Activated naive CD8-positive, alpha-beta T cell treated with anti-CD3 and anti-CD28 coated beads, Interleukin-2, amount 50 U/mL, for 24 hours (primary cell): ENCODE results near the gene ASTE1.

Experiments
- ATAC-seq: fragments of 150-1000 bp; cut with Tn5 transposase; one replicate; pipeline ENCODE4 v1.10.0; 2021
- DNase-seq: peaks from one replicate; pipeline ENCODE4 v3.0.0; 2021
- H3K27ac Mint-ChIP-seq: one replicate; pipeline ENCODE4 v1.8.0; 2021; ENCODE audit warnings: mild to moderate bottlenecking, mixed read lengths
- H3K27me3 Mint-ChIP-seq: one replicate; pipeline ENCODE4 v1.8.0; 2021; ENCODE audit warnings: mixed read lengths
- H3K36me3 Mint-ChIP-seq: one replicate; pipeline ENCODE4 v1.8.0; 2021; ENCODE audit warnings: low read depth, mixed read lengths
- H3K4me1 Mint-ChIP-seq: one replicate; pipeline ENCODE4 v1.8.0; 2021; ENCODE audit warnings: mixed read lengths
- H3K4me3 Mint-ChIP-seq: one replicate; pipeline ENCODE4 v1.8.0; 2021; ENCODE audit warnings: mild to moderate bottlenecking, moderate library complexity, mixed read lengths
- H3K9me3 Mint-ChIP-seq: one replicate; pipeline ENCODE4 v1.8.0; 2021; ENCODE audit warnings: mixed read lengths

The ASTE1 gene

GRCh38 chr3:131036200-131036816 lies 9.7 kb upstream of the ASTE1 start:
- Mint-ChIP-seq H3K4me3 (no peak overlapping the region), H3K9me3 (no peaks in the 10 kb centered on the region), H3K36me3 (no peaks in the 10 kb centered on the region), H3K27me3 (no peaks in the 10 kb centered on the region), H3K27ac (no peak overlapping the region), H3K4me1 (peaks cover 1% of the 10 kb centered on the region)
- DNase-seq = no peak
- ATAC-seq = no peak

- H3K4me3 Mint-ChIP-seq = no peak overlapping the region
- no peaks in the 10 kb centered on the region for H3K27me3 Mint-ChIP-seq
- no peak overlapping the region for H3K27ac Mint-ChIP-seq
- DNase-seq = no peak
- H3K9me3 Mint-ChIP-seq = no peaks in the 10 kb centered on the region
- H3K4me1 Mint-ChIP-seq = no peaks in the 10 kb centered on the region
- no peaks in the 10 kb centered on the region for H3K36me3 Mint-ChIP-seq
- no peak for ATAC-seq
These were observed 7.0 kb upstream of the ASTE1 start for GRCh38 chr3:131033480-131034080.

GRCh38 chr3:131031660-131032059 lies 5.0 kb upstream of the ASTE1 start:
- DNase-seq (no peak), ATAC-seq (no peak)
- H3K36me3 Mint-ChIP-seq = no peaks in the 10 kb centered on the region
- no peak overlapping the region for H3K27ac Mint-ChIP-seq
- no peak overlapping the region for H3K4me3 Mint-ChIP-seq
- H3K4me1 Mint-ChIP-seq = peaks cover 8% of the 10 kb centered on the region
- H3K27me3 Mint-ChIP-seq = no peaks in the 10 kb centered on the region
- no peaks in the 10 kb centered on the region for H3K9me3 Mint-ChIP-seq

GRCh38 chr3:131028844-131029243 lies 2.2 kb upstream of the ASTE1 start:
- H3K27ac Mint-ChIP-seq = no peak overlapping the region
- H3K9me3 Mint-ChIP-seq = no peaks in the 10 kb centered on the region
- no peaks in the 10 kb centered on the region for H3K27me3 Mint-ChIP-seq

GRCh38 chr3:131025539-131025938 lies 1.1 kb downstream of the ASTE1 start:
- H3K36me3 Mint-ChIP-seq = peaks cover 40% of the 10 kb centered on the region
- peaks cover 58% of the 10 kb centered on the region for H3K4me1 Mint-ChIP-seq
- DNase-seq (no peak), ATAC-seq (no peak)
- no peaks in the 10 kb centered on the region for H3K9me3 Mint-ChIP-seq
- no peaks in the 10 kb centered on the region for H3K27me3 Mint-ChIP-seq
- peak overlapping the region; percentile 89 for H3K4me3 Mint-ChIP-seq
- H3K27ac Mint-ChIP-seq = peak overlapping the region; percentile 89

More at GRCh38 chr3:131028844-131029243, 2.2 kb upstream of the ASTE1 start:
- peaks cover 20% of the 10 kb centered on the region for H3K36me3 Mint-ChIP-seq
- H3K4me1 Mint-ChIP-seq = peaks cover 33% of the 10 kb centered on the region
- ATAC-seq (no peak), DNase-seq (no peak)
- H3K4me3 Mint-ChIP-seq = no peak overlapping the region

GRCh38 chr3:131020122-131020693 lies 6.4 kb downstream of the ASTE1 start:
- peak; percentile 68 for ATAC-seq

GRCh38 chr3:131018970-131019369 lies 7.7 kb downstream of the ASTE1 start:
- H3K36me3 Mint-ChIP-seq = peaks cover 44% of the 10 kb centered on the region
- peaks cover 41% of the 10 kb centered on the region for H3K4me1 Mint-ChIP-seq
- DNase-seq = no peak
- no peak for ATAC-seq
- H3K27ac Mint-ChIP-seq = no peak overlapping the region
- H3K27me3 Mint-ChIP-seq = no peaks in the 10 kb centered on the region
- no peaks in the 10 kb centered on the region for H3K9me3 Mint-ChIP-seq
- H3K4me3 Mint-ChIP-seq = no peak overlapping the region

More at GRCh38 chr3:131020122-131020693, 6.4 kb downstream of the ASTE1 start:
- peaks cover 53% of the 10 kb centered on the region for H3K4me1 Mint-ChIP-seq
- no peaks in the 10 kb centered on the region for H3K27me3 Mint-ChIP-seq
- H3K4me3 Mint-ChIP-seq = peak overlapping the region; percentile 3
- peaks cover 50% of the 10 kb centered on the region for H3K36me3 Mint-ChIP-seq
- H3K27ac Mint-ChIP-seq = no peak overlapping the region
- no peaks in the 10 kb centered on the region for H3K9me3 Mint-ChIP-seq
- no peak for DNase-seq

GRCh38 chr3:131009698-131010097 lies 16.9 kb downstream of the ASTE1 start:
- no peak overlapping the region for H3K27ac Mint-ChIP-seq
- ATAC-seq (no peak), DNase-seq (no peak)

GRCh38 chr3:131008326-131008725 lies 18.3 kb downstream of the ASTE1 start:
- Mint-ChIP-seq H3K27ac (no peak overlapping the region), H3K9me3 (no peaks in the 10 kb centered on the region), H3K36me3 (peaks cover 38% of the 10 kb centered on the region), H3K4me3 (no peak overlapping the region), H3K27me3 (no peaks in the 10 kb centered on the region), H3K4me1 (peaks cover 12% of the 10 kb centered on the region)
- ATAC-seq (no peak), DNase-seq (no peak)

More at GRCh38 chr3:131009698-131010097, 16.9 kb downstream of the ASTE1 start:
- no peaks in the 10 kb centered on the region for H3K27me3 Mint-ChIP-seq
- H3K9me3 Mint-ChIP-seq = no peaks in the 10 kb centered on the region
- no peak overlapping the region for H3K4me3 Mint-ChIP-seq
- H3K36me3 Mint-ChIP-seq = peaks cover 37% of the 10 kb centered on the region
- peaks cover 2% of the 10 kb centered on the region for H3K4me1 Mint-ChIP-seq

- DNase-seq = no peak
- Mint-ChIP-seq H3K27ac (no peak overlapping the region), H3K9me3 (no peaks in the 10 kb centered on the region), H3K36me3 (peaks cover 34% of the 10 kb centered on the region), H3K4me1 (peaks cover 12% of the 10 kb centered on the region), H3K4me3 (no peak overlapping the region), H3K27me3 (no peaks in the 10 kb centered on the region)
- no peak for ATAC-seq
These were observed 18.8 kb downstream of the ASTE1 start for GRCh38 chr3:131007782-131008181.

GRCh38 chr3:131007256-131007655 lies 19.4 kb downstream of the ASTE1 start:
- DNase-seq (no peak), ATAC-seq (no peak)
- H3K36me3 Mint-ChIP-seq = peaks cover 30% of the 10 kb centered on the region
- no peak overlapping the region for H3K4me3 Mint-ChIP-seq
- peaks cover 12% of the 10 kb centered on the region for H3K4me1 Mint-ChIP-seq
- no peaks in the 10 kb centered on the region for H3K27me3 Mint-ChIP-seq
- H3K27ac Mint-ChIP-seq = no peak overlapping the region
- no peaks in the 10 kb centered on the region for H3K9me3 Mint-ChIP-seq

- Mint-ChIP-seq H3K27ac (no peak overlapping the region), H3K4me3 (no peak overlapping the region), H3K36me3 (peaks cover 26% of the 10 kb centered on the region), H3K27me3 (no peaks in the 10 kb centered on the region), H3K9me3 (no peaks in the 10 kb centered on the region), H3K4me1 (peaks cover 12% of the 10 kb centered on the region)
- ATAC-seq (peak; percentile 49), DNase-seq (no peak)
These were observed 22.0 kb downstream of the ASTE1 start for GRCh38 chr3:131004603-131005002.

- peaks cover 12% of the 10 kb centered on the region for H3K4me1 Mint-ChIP-seq
- peaks cover 27% of the 10 kb centered on the region for H3K36me3 Mint-ChIP-seq
- no peaks in the 10 kb centered on the region for H3K9me3 Mint-ChIP-seq
- no peak for ATAC-seq
- no peak for DNase-seq
- no peak overlapping the region for H3K4me3 Mint-ChIP-seq
- no peak overlapping the region for H3K27ac Mint-ChIP-seq
- no peaks in the 10 kb centered on the region for H3K27me3 Mint-ChIP-seq
These were observed 25.6 kb downstream of the ASTE1 start for GRCh38 chr3:131001071-131001470.

GRCh38 chr3:130997289-130997688 lies 29.3 kb downstream of the ASTE1 start:
- no peak for ATAC-seq
- H3K36me3 Mint-ChIP-seq = peaks cover 19% of the 10 kb centered on the region

GRCh38 chr3:130992344-130992743 lies 34.3 kb downstream of the ASTE1 start:
- no peak overlapping the region for H3K4me3 Mint-ChIP-seq
- no peaks in the 10 kb centered on the region for H3K27me3 Mint-ChIP-seq
- DNase-seq (no peak), ATAC-seq (no peak)
- H3K27ac Mint-ChIP-seq = no peak overlapping the region
- no peaks in the 10 kb centered on the region for H3K4me1 Mint-ChIP-seq
- no peaks in the 10 kb centered on the region for H3K9me3 Mint-ChIP-seq
- peaks cover 16% of the 10 kb centered on the region for H3K36me3 Mint-ChIP-seq

More at GRCh38 chr3:130997289-130997688, 29.3 kb downstream of the ASTE1 start:
- Mint-ChIP-seq H3K9me3 (no peaks in the 10 kb centered on the region), H3K27me3 (no peaks in the 10 kb centered on the region), H3K27ac (no peak overlapping the region), H3K4me3 (no peak overlapping the region), H3K4me1 (no peaks in the 10 kb centered on the region)
- DNase-seq = no peak
